Thyroid gland (tissue), 4 donors: ENCODE data around the gene FAM240A. TPM values are rescaled to one million over a fixed set of nuclear protein-coding genes. Genes with fewer than 3 reads are reported as not detected.

Source experiments
- DNase-seq, 2 donors: peaks; one replicate each; pipeline ENCODE4 v3.0.0-alpha.2; 2019
- H3K27ac ChIP-seq, 3 donors: fragments of 200-600 bp; sonication (generic); 1 replicate in 2 of 3; 2 replicates in 1 of 3; pipeline ENCODE4 v1.5.1; 2016 to 2019; ENCODE audit warnings: mild to moderate bottlenecking in 1 of 3, moderate library complexity in 1 of 3
- H3K27me3 ChIP-seq: fragments of 200-600 bp; sonication (generic); one replicate; pipeline ENCODE4 v1.5.1; 2019
- H3K36me3 ChIP-seq, 2 donors: fragments of 200-600 bp; sonication (generic); one replicate each; pipeline ENCODE4 v1.5.1; 2016 to 2019
- H3K4me1 ChIP-seq, 2 donors: fragments of 200-600 bp; sonication (generic); one replicate each; pipeline ENCODE4 v1.5.1; 2017 to 2019
- H3K4me3 ChIP-seq, 3 donors: fragments of 200-600 bp; sonication (generic); replicated peaks in 1 of 3; 1 replicate in 2 of 3; 2 replicates in 1 of 3; pipeline ENCODE4 v1.5.1; 2016; ENCODE audit warnings: mild to moderate bottlenecking in 1 of 3
- H3K9me3 ChIP-seq: fragments of 200-600 bp; sonication (generic); one replicate; pipeline ENCODE4 v1.5.1; 2017
- POLR2A ChIP-seq, 2 donors: fragments of 450-650 bp; IDR thresholded peaks; one replicate each; pipeline ENCODE4 v1.6.1; 2017; ENCODE audit warnings: antibody characterized with exemption in 2 of 2, mild to moderate bottlenecking in 2 of 2, moderate library complexity in 1 of 2
- WGBS, 2 donors: methylation state at CpG; one replicate each; pipeline ENCODE4 v1.1.5; 2017; 5-methylcytosine and 5-hydroxymethylcytosine counted together
- intact Hi-C: fragments of 100-400 bp; cut with DNase I; formaldehyde crosslinking; loops from one replicate; pipeline ENCODE4 v1.15.1; 2023
- total RNA-seq, 4 donors: library from RNA; depleted of rRNA; stranded (reverse); fragments of >200 nt; gene quantifications; one replicate each; pipeline ENCODE4 v1.2.3, GENCODE V29; 2016
- TF ChIP-seq, protein P1 (sequence below), 6 experiments: fragments of 200-600 bp in 3 of 6; fragments of 450-650 bp in 3 of 6; sonication (generic) in 3 of 6; IDR thresholded peaks; one replicate each; pipeline ENCODE4 v1.5.1; 2016 to 2019; ENCODE audit warnings: antibody characterized with exemption in 6 of 6, mild to moderate bottlenecking in 2 of 6, inconsistent platforms in 1 of 6, moderate library complexity in 1 of 6

Gene FAM240A
- total RNA-seq, 4 donors from 2014 or later = 0.22 to 1.1 TPM; not detected in 2

DNA sequence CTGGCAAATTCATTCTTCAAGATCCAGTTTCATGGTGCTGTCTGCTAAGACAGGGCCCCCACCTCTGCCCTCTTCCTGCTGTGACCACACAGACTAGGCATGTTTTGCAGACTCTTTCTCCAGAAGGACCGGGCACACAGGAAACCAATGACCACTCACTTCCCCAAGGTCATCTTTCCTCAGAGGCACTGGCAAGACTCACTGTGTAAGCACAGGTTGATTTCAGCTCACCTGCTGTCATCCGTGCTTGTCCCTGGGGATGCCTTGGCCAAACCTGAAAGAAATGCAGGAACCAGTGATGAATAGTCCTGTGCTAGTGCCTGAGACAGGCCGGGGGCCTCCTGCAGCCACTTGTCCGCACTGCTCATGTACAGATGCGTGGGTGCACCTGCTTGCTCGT, 47.7 kb downstream of the FAM240A start:
- no peak overlapping the region for H3K27ac ChIP-seq
- no peaks in the 10 kb centered on the region for H3K27me3 ChIP-seq
- H3K9me3 ChIP-seq = no peaks in the 10 kb centered on the region
- H3K4me1 ChIP-seq = peaks cover 0 to 8% of the 10 kb centered on the region in 2 donors
- DNase-seq = no peak
- intact Hi-C loops = no loop called here
- WGBS, 2 donors = 82 to 88% methylated on average over 6 of the region's 6 CpGs
- no peak overlapping the region for H3K4me3 ChIP-seq
- no peaks in the 10 kb centered on the region for H3K36me3 ChIP-seq
- TF ChIP-seq, protein P1, sequence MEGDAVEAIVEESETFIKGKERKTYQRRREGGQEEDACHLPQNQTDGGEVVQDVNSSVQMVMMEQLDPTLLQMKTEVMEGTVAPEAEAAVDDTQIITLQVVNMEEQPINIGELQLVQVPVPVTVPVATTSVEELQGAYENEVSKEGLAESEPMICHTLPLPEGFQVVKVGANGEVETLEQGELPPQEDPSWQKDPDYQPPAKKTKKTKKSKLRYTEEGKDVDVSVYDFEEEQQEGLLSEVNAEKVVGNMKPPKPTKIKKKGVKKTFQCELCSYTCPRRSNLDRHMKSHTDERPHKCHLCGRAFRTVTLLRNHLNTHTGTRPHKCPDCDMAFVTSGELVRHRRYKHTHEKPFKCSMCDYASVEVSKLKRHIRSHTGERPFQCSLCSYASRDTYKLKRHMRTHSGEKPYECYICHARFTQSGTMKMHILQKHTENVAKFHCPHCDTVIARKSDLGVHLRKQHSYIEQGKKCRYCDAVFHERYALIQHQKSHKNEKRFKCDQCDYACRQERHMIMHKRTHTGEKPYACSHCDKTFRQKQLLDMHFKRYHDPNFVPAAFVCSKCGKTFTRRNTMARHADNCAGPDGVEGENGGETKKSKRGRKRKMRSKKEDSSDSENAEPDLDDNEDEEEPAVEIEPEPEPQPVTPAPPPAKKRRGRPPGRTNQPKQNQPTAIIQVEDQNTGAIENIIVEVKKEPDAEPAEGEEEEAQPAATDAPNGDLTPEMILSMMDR (IDR thresholded peaks at IDR 0.05) = no peak
- no peak for TF ChIP-seq POLR2A (IDR thresholded peaks at IDR 0.05)

DNA sequence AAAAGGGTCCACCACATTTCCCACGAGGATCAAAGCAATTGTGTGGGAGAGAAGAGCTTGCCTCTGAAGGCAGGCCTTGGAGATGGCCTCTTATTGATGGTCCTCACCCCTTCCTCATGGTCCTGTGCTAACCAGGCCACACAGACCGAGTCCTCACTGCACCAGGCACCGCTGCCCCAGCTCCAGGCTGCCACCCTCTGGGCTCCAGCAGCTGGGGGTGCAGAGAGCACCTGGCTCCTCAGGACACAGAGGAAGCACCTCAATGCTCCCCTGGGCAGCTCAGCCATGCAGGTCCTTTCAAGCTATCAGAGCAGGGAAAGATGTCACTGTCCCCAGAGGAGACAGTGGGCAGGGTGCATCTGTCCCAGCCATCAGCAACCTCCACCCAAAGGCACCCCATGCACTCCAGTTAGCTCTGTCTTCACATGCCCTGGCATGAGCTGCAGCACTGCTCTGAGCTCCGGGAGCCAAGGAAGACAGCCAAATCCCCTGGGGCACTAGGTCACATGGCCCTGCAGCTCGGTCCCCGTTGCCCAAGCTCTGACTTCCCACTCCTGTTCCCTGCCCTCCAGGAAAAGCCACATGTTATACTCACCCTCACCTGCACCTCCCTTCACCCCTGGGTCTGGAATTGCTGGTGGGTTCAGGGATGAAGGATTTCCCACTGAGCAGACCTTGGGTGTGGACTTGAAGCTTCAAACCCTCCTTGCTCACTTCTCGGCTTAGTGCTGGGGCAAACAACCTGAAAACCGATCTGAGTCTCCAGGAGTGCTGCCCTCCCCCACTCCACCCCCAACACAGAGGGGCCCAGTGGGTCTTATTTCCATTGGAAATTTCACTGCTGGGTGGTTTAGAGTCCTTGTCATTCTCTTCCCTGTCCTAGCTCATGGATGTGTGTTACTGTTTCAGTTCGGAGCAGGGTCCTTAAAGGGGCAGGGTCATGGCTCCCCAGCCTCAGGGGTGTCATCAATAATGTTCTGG, 48.5 kb downstream of the FAM240A start:
- Histone ChIP-seq H3K4me1 (peaks cover 0 to 8% of the 10 kb centered on the region in 2 donors), H3K9me3 (no peaks in the 10 kb centered on the region), H3K4me3 (no peak overlapping the region), H3K36me3 (no peaks in the 10 kb centered on the region), H3K27me3 (no peaks in the 10 kb centered on the region), H3K27ac (no peak overlapping the region)
- intact Hi-C loops = no loop called here
- WGBS, 2 donors = 49 to 55% methylated on average over 9 of the region's 9 CpGs
- no peak for TF ChIP-seq POLR2A (IDR thresholded peaks at IDR 0.05)
- TF ChIP-seq, protein P1 (IDR thresholded peaks at IDR 0.05) = no peak
- DNase-seq = peak; percentile 56 to 63

DNA sequence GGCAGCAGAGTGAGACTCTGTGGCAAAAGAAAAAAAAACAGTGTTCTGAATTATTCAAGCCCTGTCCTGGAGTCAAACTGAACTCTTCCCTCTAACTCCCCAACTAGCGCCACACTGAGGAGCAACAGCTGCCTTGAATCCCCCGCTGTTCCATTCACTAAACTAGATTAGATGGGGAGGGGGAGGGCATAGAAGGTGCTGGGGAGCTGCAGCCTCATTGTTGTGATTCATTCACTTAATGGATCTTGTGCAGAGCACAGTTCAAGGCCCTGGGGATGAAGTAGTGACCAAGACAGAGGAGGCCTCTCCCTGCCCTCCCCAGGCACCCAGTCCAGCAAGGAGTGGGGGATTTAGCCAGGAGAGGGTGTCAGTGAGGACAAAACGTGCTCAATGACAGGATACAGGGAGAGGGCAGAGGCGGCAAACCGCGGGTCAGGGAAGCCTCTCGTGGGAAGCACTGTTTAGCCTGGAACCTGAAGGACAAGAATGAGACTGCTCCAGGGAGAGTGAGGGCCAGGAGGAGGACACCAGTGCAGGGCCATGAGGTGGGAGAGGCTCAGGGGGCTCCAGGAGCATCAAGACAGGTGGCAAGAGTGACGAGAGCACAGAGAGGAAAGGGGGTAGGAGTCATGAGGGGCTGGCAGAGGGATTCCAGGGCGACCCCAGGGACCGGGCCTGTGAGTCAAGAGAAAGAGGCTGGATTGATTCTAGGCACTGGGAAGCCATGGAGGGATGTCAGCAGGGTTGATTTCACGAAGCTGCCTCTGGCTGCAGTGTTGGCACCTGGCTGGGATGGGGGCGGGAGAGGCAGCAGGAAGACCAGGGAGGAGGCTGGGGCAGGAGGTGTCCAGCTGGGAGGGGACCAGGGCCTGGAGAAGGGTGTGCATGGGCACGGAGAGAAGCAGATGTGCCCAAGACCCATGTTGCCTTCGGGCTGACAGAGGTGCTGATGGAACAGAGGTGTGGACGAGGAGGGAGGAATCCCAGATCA, 49.7 kb downstream of the FAM240A start:
- Histone ChIP-seq H3K36me3 (no peaks in the 10 kb centered on the region), H3K4me3 (no peak overlapping the region), H3K4me1 (peaks cover 3 to 18% of the 10 kb centered on the region in 2 donors), H3K9me3 (no peaks in the 10 kb centered on the region), H3K27me3 (no peaks in the 10 kb centered on the region), H3K27ac (no peak overlapping the region)
- DNase-seq = no peak
- intact Hi-C loops = no loop called here
- 81 to 83% methylated on average over 15 of the region's 15 CpGs for WGBS, 2 donors
- TF ChIP-seq POLR2A (IDR thresholded peaks at IDR 0.05) = no peak
- TF ChIP-seq, protein P1 (IDR thresholded peaks at IDR 0.05) = no peak

DNA sequence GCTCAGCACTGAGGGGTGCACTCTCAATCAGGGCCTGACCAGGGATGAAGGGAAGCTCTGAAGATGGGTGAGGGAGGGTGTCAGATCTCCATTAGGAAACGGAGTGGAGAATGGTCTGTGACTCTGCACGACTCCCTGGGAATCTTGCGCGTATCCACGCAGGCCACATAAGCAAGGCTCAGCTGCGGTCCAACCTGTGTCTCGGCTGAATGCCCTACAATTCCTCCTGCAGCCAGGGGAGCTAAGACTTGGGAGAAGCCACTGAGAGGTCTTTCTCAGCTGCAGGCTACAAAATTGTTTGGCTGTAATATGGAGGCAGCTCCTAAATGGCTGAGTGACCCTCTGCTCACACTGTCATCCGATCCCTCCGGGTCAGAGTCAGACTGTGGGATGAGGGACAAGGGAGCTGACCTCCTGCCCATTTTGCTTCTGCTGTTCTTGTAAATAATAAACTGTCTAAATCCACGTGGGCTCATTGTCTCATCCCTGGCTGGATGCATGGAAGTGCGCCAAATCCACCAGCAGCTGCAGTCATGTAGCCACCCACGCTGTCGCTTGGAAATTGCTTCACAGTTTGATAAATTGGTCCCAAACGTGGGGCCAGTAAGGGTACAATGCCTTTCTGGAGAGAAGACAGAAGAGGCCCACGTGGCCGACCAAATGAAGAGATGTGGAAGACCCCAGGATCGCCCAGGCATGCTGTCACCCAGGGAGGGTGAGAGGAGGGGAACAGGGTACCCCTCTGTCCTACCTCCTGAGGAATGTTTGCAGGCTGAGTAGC, 50.6 kb downstream of the FAM240A start:
- WGBS, 2 donors = 74 to 77% methylated on average over 15 to 17 of the region's 17 CpGs

More for the DNA sequence above, 50.6 kb downstream of the FAM240A start:
- Histone ChIP-seq H3K4me1 (peaks cover 3 to 18% of the 10 kb centered on the region in 2 donors), H3K9me3 (no peaks in the 10 kb centered on the region), H3K27me3 (no peaks in the 10 kb centered on the region), H3K4me3 (no peak overlapping the region), H3K27ac (no peak overlapping the region), H3K36me3 (no peaks in the 10 kb centered on the region)
- TF ChIP-seq, protein P1 (IDR thresholded peaks at IDR 0.05) = no peak
- no peak for TF ChIP-seq POLR2A (IDR thresholded peaks at IDR 0.05)
- DNase-seq = no peak
- intact Hi-C loops = no loop called here
